Measurements from ENCODE around the gene ERC2.

DNA sequence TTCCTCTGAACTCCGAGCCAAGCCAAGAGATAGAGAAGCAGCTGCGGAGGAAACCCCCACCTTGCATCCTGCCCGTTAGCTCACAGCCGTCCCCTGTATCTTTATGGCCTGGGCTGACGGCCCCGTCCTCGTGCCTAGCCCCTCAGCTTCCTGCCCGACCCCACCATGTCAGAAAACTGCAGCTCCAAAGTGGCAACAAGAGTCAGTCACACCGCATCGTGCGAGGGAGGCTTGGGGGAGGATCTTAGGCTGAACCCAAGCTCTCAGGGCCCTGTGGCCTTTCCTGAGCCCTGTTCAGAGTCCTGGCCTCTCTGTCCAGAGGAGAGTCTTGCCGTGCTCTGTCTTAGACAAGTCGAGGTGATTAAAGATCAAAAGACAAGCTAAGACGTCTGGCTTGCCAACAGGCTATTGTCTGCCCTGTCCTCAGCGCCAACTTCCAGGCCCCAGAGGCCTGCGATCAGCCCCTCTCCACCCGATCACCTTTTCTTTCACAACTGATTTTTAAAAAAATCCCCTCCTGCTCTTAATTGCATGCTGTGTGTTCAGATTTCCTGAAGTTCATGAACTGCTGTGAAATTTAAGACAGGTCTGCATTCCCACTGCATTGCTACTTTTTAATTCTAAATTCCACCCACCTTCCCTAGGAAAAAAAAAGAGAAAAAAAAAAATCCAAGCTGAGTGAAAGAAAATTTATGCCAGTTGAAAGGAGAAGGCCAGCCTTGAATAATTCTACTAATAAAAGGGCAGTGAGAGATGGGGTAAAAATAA, 891.5 kb downstream of the ERC2 start:
- TF ChIP-seq, protein P1, sequence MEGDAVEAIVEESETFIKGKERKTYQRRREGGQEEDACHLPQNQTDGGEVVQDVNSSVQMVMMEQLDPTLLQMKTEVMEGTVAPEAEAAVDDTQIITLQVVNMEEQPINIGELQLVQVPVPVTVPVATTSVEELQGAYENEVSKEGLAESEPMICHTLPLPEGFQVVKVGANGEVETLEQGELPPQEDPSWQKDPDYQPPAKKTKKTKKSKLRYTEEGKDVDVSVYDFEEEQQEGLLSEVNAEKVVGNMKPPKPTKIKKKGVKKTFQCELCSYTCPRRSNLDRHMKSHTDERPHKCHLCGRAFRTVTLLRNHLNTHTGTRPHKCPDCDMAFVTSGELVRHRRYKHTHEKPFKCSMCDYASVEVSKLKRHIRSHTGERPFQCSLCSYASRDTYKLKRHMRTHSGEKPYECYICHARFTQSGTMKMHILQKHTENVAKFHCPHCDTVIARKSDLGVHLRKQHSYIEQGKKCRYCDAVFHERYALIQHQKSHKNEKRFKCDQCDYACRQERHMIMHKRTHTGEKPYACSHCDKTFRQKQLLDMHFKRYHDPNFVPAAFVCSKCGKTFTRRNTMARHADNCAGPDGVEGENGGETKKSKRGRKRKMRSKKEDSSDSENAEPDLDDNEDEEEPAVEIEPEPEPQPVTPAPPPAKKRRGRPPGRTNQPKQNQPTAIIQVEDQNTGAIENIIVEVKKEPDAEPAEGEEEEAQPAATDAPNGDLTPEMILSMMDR (IDR thresholded peaks at IDR 0.05), result no peak
- TF ChIP-seq ZFX (IDR thresholded peaks at IDR 0.05; ENCODE audit: borderline replicate concordance), result no peak

All from 22Rv1 (cell line).